Activated CD8-positive, alpha-beta memory T cell treated with anti-CD3 and anti-CD28 coated beads, Interleukin-2, amount 50 U/mL, for 24 hours (primary cell): ENCODE data around the gene VRTN.
"Not testable (repeated sequence)": the region's sequence is repeated elsewhere in the genome, so short reads cannot be mapped to it uniquely, and the experiment has no call there.

ENCODE experiments used
- DNase-seq: peaks from one replicate; pipeline ENCODE4 v3.0.0-alpha.2; 2020; ENCODE audit errors: extremely low read depth

VRTN gene

GRCh38 chr14:74348241-74348734 lies at the start of gene VRTN:
TSS of gene VRTN (plus strand) at chr14:74348471. CDS start at chr14:74356784, 8,313 bp downstream.
- DNase-seq: no peak

GRCh38 chr14:74299061-74299545 lies 49.2 kb upstream of the VRTN start:
- DNase-seq: no peak

GRCh38 chr14:74301594-74302151 lies 46.6 kb upstream of the VRTN start:
- no peak for DNase-seq

GRCh38 chr14:74302152-74302628 lies 46.1 kb upstream of the VRTN start:
- no peak for DNase-seq

GRCh38 chr14:74302634-74303569 lies 45.4 kb upstream of the VRTN start, which contains the start of gene ABCD4:
TSS of gene ABCD4 (minus strand) at chr14:74302934. CDS start at chr14:74302912, 22 bp downstream.
- DNase-seq: peak; percentile 78

- no peak for DNase-seq
Measured at GRCh38 chr14:74308695-74309094, 39.6 kb upstream of the VRTN start.

- DNase-seq: no peak
Measured at GRCh38 chr14:74309125-74310022, 38.9 kb upstream of the VRTN start.

- no peak for DNase-seq
Measured at GRCh38 chr14:74312161-74312560, 36.1 kb upstream of the VRTN start.

- no peak for DNase-seq
Measured at GRCh38 chr14:74313601-74314000, 34.7 kb upstream of the VRTN start.

- DNase-seq: no peak
Measured at GRCh38 chr14:74314576-74314975, 33.7 kb upstream of the VRTN start.

GRCh38 chr14:74324931-74325361 lies 23.3 kb upstream of the VRTN start:
- no peak for DNase-seq

GRCh38 chr14:74325446-74325845 lies 22.8 kb upstream of the VRTN start:
- DNase-seq: no peak

GRCh38 chr14:74326369-74327152 lies 21.7 kb upstream of the VRTN start:
- DNase-seq: no peak

- not testable (repeated sequence) for DNase-seq
Measured at GRCh38 chr14:74329950-74330552, 18.2 kb upstream of the VRTN start.

GRCh38 chr14:74333909-74334308 lies 14.4 kb upstream of the VRTN start:
- no peak for DNase-seq

GRCh38 chr14:74346341-74346740 lies 1.9 kb upstream of the VRTN start:
- DNase-seq: no peak

GRCh38 chr14:74347097-74347794 lies 1.0 kb upstream of the VRTN start:
- DNase-seq: no peak

GRCh38 chr14:74347795-74348100 lies 523 bp upstream of the VRTN start:
- DNase-seq: no peak

GRCh38 chr14:74348735-74349463 lies 628 bp downstream of the VRTN start:
- DNase-seq: no peak
